ENCODE measurements around the gene CKMT2.

Gene CKMT2

GRCh38 chr5:81308836-81309235 is 75.7 kb downstream of the CKMT2 start:
- DNase-seq (ENCODE audit: low spot score): no peak

- no peak for DNase-seq (ENCODE audit: low spot score)
Observed at GRCh38 chr5:81310402-81311063, 77.4 kb downstream of the CKMT2 start.

- DNase-seq (ENCODE audit: low spot score): no peak
Observed at GRCh38 chr5:81313278-81313677, 80.2 kb downstream of the CKMT2 start.

DNA sequence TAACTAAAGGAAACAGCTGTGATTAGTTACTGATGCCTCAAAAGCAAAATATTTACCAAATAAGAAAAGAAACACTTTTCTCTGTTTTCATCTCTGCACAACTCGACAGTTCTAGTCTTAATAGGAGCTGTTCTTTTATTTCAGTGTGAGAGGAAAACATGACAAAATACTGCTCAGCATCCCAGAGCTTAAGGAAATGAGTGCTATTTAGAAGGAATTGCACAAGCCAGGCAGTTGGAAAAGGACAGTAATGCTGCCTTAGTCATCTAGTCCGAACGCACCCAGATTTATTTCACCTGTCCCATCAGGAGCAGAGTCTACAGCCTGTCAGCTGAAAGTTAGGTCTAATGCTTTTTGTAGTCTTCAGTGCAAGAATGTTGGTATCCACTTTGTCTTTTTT is 80.6 kb downstream of the CKMT2 start:
- no peak for DNase-seq (ENCODE audit: low spot score)

GRCh38 chr5:81314581-81314980 is 81.5 kb downstream of the CKMT2 start:
- DNase-seq (ENCODE audit: low spot score): no peak

- DNase-seq (ENCODE audit: low spot score): no peak
Observed at GRCh38 chr5:81315336-81315735, 82.2 kb downstream of the CKMT2 start.

DNA sequence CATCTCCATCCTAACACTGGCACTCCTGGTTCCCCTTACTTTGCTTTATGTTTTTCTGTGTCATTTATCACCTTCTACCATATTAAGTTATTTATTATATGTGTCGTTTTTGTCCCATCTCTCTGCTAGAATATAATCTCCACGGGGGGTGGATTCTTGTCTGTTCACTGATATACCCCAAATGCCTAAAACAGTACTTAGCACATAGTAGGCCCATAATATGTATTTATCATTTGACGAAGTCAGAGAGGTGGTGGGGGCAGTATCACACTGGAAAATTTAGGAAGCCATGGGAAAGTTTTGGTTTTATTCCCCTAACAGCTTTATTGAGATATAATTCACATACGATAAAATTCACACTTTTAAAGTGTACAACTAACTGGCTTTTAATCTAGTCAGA is 82.7 kb downstream of the CKMT2 start:
- DNase-seq (ENCODE audit: low spot score): no peak
